Smooth muscle cell (in vitro differentiated cells): Measurements from ENCODE around the gene PCDHGA3. TPM values are rescaled to one million over a fixed set of nuclear protein-coding genes. Genes with fewer than 3 reads are reported as not detected.
"Not testable (repeated sequence)": the region's sequence is repeated elsewhere in the genome, so short reads cannot be mapped to it uniquely, and the experiment has no call there.

Experiments used
- DNase-seq: peaks from one replicate; lab custom pipeline; 2025; ENCODE audit not compliant: unreplicated experiment; lab: John Stamatoyannopoulos, UW
- H2AFZ ChIP-seq: fragments of 200-600 bp; sonication (generic); 2 replicates; pipeline ENCODE4 v1.6.0; 2016; ENCODE audit warnings: antibody characterized with exemption, low read depth, mild to moderate bottlenecking
- H3F3A ChIP-seq: fragments of 200-600 bp; sonication (generic); 2 replicates; pipeline ENCODE4 v1.6.0; 2017; ENCODE audit warnings: antibody characterized with exemption, low read depth
- H3K27ac ChIP-seq: fragments of 200-600 bp; sonication (generic); 2 replicates; pipeline ENCODE4 v1.5.1; 2016; ENCODE audit warnings: low read depth, mild to moderate bottlenecking
- H3K27me3 ChIP-seq: fragments of 200-600 bp; sonication (generic); 2 replicates; pipeline ENCODE4 v1.6.1; 2016; ENCODE audit warnings: low read depth, mild to moderate bottlenecking
- H3K36me3 ChIP-seq: fragments of 200-600 bp; sonication (generic); 2 replicates; pipeline ENCODE4 v1.5.1; 2016; ENCODE audit warnings: low read depth
- H3K4me1 ChIP-seq: fragments of 200-600 bp; sonication (generic); 2 replicates; pipeline ENCODE4 v1.5.1; 2016; ENCODE audit warnings: low read depth
- H3K4me2 ChIP-seq: fragments of 200-600 bp; sonication (generic); 2 replicates; pipeline ENCODE4 v1.6.0; 2016; ENCODE audit warnings: mild to moderate bottlenecking
- H3K4me3 ChIP-seq: fragments of 200-600 bp; sonication (generic); 2 replicates; pipeline ENCODE4 v1.5.1; 2016; ENCODE audit warnings: mild to moderate bottlenecking
- H3K79me2 ChIP-seq: fragments of 200-600 bp; sonication (generic); 2 replicates; pipeline ENCODE4 v1.6.0; 2016; ENCODE audit warnings: low read depth, mild to moderate bottlenecking
- H3K9ac ChIP-seq: fragments of 200-600 bp; sonication (generic); 2 replicates; pipeline ENCODE4 v1.6.0; 2016; ENCODE audit warnings: low read depth
- H3K9me3 ChIP-seq: fragments of 200-600 bp; sonication (generic); replicated peaks from 2 replicates; pipeline ENCODE4 v1.5.1; 2016; ENCODE audit warnings: low read depth
- H4K20me1 ChIP-seq: fragments of 200-600 bp; sonication (generic); 2 replicates; pipeline ENCODE4 v1.6.0; 2016; ENCODE audit warnings: low read depth
- CTCF ChIP-seq: fragments of 200-600 bp; sonication (generic); IDR thresholded peaks from 2 replicates; pipeline ENCODE4 v1.5.1; 2017; ENCODE audit warnings: borderline replicate concordance, mild to moderate bottlenecking, antibody characterized with exemption; ENCODE audit not compliant: insufficient read depth, poor library complexity, severe bottlenecking
- WGBS: methylation state at CpG from one replicate; pipeline ENCODE4 v1.1.7; 2016; ENCODE audit warnings: low lambda C conversion rate; 5-methylcytosine and 5-hydroxymethylcytosine counted together
- polyA plus RNA-seq: library from polyadenylated mRNA; unstranded; fragments of >200 nt; fragmentation: Nextera tagmentation; extraction: Ambion mirVana; gene quantifications from 2 replicates; pipeline ENCODE4 v1.2.1, GENCODE V29; 2016
- total RNA-seq: library from RNA; depleted of rRNA; stranded (reverse); fragments of >200 nt; gene quantifications from 2 replicates; pipeline ENCODE4 v1.2.3, GENCODE V29; 2014

Gene PCDHGA3
- total and polyA plus RNA-seq, 2 experiments from 2014 or later: not detected

DNA sequence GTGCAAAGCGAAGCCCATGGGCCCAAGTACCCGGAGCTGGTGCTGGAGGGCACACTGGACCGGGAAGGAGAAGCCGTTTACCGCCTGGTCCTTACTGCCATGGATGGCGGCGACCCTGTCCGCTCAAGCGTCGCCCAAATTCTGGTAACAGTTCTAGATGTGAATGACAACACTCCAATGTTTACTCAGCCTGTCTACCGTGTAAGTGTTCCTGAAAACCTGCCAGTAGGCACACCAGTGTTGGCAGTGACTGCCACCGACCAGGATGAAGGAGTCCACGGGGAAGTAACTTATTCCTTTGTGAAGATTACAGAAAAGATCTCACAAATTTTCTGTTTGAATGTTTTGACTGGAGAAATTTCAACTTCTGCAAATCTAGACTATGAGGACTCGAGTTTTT lies 31.0 kb downstream of the PCDHGA3 start:
- peaks cover 14% of the 10 kb centered on the region for H3K9me3 ChIP-seq
- H2AFZ ChIP-seq: no peak overlapping the region
- H3F3A ChIP-seq: no peaks in the 10 kb centered on the region

GRCh38 chr5:141375444-141376155 lies 32.0 kb downstream of the PCDHGA3 start:
- H3K4me2 ChIP-seq, H3K4me1 ChIP-seq, H3K9ac ChIP-seq, H3F3A ChIP-seq, H3K4me3 ChIP-seq, H4K20me1 ChIP-seq, H3K27ac ChIP-seq, H2AFZ ChIP-seq, H3K79me2 ChIP-seq, H3K36me3 ChIP-seq, DNase-seq, H3K27me3 ChIP-seq: not testable (repeated sequence)
- peaks cover 14% of the 10 kb centered on the region for H3K9me3 ChIP-seq
- WGBS: 96% methylated on average over 35 of the region's 48 CpGs

More for the DNA sequence above, 31.0 kb downstream of the PCDHGA3 start:
- Histone ChIP-seq H3K27me3 (no peaks in the 10 kb centered on the region), H4K20me1 (no peaks in the 10 kb centered on the region), H3K27ac (no peak overlapping the region), H3K4me2 (no peak overlapping the region), H3K9ac (no peak overlapping the region), H3K79me2 (no peaks in the 10 kb centered on the region), H3K4me1 (no peaks in the 10 kb centered on the region), H3K4me3 (no peak overlapping the region), H3K36me3 (no peaks in the 10 kb centered on the region)
- no peak for DNase-seq
- WGBS: 90% methylated on average over 14 of the region's 14 CpGs
- no peak for TF ChIP-seq CTCF

- H3K79me2 ChIP-seq: no peaks in the 10 kb centered on the region
- no peaks in the 10 kb centered on the region for H4K20me1 ChIP-seq
- H3F3A ChIP-seq: no peaks in the 10 kb centered on the region
- no peak within 1 kb of the TSS for H3K4me3 ChIP-seq
- H3K9ac ChIP-seq: no peak within 1 kb of the TSS
- H2AFZ ChIP-seq: no peak within 1 kb of the TSS
- 95% methylated on average over 37 of the region's 37 CpGs for whole genome bisulfite sequencing
- H3K4me2 ChIP-seq: no peak within 1 kb of the TSS
- TF ChIP-seq CTCF: no peak
- H3K36me3 ChIP-seq: no peaks in the 10 kb centered on the region
- DNase-seq: no peak
- no peak within 1 kb of the TSS for H3K27ac ChIP-seq
- H3K4me1 ChIP-seq: no peaks in the 10 kb centered on the region
- H3K27me3 ChIP-seq: no peaks in the 10 kb centered on the region
- H3K9me3 ChIP-seq: no peaks in the 10 kb centered on the region
Measured at GRCh38 chr5:141382469-141383294, 39.1 kb downstream of the PCDHGA3 start, which contains the start of gene PCDHGA7. Gene PCDHGA7, plus strand, starts transcription at chr5:141382742. Its CDS starts 158 bp downstream, at chr5:141382900.

GRCh38 chr5:141383345-141383744 lies 39.7 kb downstream of the PCDHGA3 start:
- no peaks in the 10 kb centered on the region for H3F3A ChIP-seq
- H4K20me1 ChIP-seq: no peaks in the 10 kb centered on the region
- H3K27ac ChIP-seq: no peak overlapping the region
- DNase-seq: no peak
- no peak for TF ChIP-seq CTCF
- H3K36me3 ChIP-seq: no peaks in the 10 kb centered on the region
- H3K27me3 ChIP-seq: no peaks in the 10 kb centered on the region
- H3K9me3 ChIP-seq: peaks cover 2% of the 10 kb centered on the region
- WGBS: 95% methylated on average over 21 of the region's 21 CpGs
- H3K4me2 ChIP-seq: no peak overlapping the region
- H3K9ac ChIP-seq: no peak overlapping the region
- no peaks in the 10 kb centered on the region for H3K4me1 ChIP-seq
- no peak overlapping the region for H3K4me3 ChIP-seq
- H3K79me2 ChIP-seq: no peaks in the 10 kb centered on the region
- H2AFZ ChIP-seq: no peak overlapping the region
